GM19452 (cell line): Measurements from ENCODE around the gene MARCHF11.

Experiments used
- ATAC-seq: cut with Tn5 transposase; IDR thresholded peaks from one replicate; pipeline ENCODE4 v1.9.1; 2021; ENCODE audit not compliant: unreplicated experiment

Gene MARCHF11

DNA sequence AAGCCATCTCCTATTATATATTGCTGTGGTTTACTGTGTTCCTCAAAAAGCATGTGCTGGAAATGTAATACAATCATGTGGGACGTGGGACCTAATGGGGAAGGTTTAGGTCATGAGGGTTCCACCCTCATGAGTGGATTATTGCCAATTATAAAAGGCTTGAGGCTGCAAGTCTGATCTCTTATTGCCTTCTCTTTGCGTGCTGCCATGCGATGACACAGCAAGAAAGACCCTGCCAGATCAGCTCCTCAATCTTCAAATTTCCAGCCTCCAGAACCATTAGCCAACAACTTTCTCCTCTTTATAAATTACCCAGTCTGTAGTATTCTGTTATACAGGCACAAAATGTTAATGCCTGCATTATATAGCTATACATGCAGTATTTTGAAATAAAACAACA lies 45.4 kb downstream of the MARCHF11 start:
- ATAC-seq: no peak

DNA sequence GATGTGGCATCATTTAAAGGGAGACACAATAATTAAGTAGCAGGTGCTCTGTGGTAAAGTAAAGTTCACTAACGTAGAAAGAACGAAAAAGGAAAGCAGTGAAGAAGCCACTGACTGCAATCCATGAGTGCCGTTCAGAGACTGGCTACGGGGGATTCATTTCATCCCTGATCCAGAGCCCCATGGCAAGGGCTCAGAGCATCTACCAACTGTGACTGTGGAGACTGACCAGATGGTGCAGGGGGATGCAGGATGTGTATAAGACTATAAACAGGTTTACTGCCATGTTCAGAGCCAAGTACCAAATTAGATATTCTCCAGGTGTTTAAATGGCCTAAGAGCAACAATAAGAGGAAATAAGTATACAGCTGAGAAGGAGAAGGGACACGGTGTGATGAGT lies 47.7 kb downstream of the MARCHF11 start:
- no peak for ATAC-seq

DNA sequence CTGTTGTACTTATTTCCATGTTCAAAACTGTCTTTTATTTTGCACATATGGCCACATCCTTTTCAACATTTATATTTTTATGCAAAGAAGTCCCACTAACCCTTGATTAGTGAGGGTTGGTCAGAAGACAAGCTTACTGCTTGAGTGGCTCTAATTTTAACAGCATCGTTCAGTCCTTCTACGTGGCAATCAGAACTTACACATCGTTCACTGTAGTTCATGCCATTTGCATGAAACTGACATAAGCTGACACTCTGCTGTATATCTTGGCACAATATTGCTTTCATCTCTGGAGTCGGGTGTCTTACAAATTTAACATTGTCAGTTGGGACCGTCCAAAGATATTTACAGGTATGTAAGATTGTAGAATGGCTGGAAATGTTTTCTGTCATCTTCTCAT lies 50.6 kb downstream of the MARCHF11 start:
- ATAC-seq: no peak

DNA sequence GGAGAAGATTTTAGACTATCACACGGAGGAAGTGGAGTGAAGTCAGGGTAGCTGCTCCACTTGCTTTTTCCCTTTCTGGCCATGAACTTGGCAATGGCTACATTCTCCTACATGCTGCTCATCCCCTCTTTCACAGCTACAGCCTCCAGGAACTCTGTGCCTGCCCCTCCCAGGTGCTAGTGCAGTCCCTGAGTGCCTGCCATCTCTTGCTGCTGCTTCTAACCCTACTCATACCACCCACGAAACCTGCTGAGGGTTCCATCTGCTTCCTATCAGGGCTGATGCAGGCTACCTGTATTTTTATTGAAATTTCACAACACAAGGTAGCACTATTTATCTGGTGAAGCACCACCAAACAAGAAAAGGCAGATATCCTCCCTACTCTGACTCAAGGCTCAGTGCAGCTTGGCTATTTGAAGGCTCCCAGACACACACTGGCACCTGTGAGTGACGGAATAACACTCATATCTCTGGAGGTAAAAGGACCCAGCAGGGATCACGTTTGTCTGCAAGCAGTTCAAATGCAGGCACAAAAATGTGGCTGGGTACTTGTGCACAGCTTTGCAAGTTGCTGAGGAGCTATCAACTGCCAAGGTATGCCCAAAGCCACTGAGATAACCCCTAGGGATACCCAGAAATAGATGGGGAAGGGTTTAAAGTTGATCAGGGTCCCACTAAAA lies 51.6 kb downstream of the MARCHF11 start:
- ATAC-seq: no peak

DNA sequence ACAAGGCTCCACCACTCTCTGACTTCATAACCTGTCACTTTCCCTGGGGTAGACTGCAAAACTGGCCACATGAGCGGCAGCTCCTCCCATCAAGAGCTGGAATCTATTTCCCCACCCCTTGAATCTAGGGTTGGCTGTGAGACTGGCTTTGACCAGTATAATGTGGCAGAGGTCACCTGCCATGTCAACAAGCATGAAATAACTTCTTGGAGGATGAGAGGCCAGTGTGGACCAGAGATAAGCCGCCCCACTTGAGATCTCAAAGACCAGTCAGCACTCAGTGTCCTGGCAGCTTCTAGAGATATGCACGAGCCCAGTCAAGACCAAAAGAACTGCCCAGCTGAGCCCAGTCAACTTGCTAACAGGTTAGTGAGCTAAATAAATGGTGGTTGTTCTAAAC lies 59.0 kb downstream of the MARCHF11 start:
- ATAC-seq: no peak

DNA sequence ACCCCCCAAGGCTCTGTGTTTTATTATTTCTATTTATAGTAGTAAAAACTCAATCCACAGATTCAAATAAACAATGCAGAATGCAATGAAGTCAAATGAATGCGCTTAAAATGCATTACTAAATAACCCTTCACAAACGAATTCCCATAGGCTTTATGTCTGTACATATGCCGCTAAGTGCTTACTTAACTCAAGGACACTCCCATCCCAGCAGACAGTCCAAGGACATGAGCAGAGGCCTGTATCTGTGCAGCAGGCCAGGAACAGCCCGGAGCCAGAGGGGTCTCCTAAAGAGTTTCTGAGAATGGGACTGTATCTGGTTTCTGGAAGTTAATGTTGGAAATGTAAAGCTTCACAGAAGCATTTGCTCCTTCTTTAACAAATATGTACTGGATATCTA lies 59.8 kb downstream of the MARCHF11 start:
- ATAC-seq: no peak

DNA sequence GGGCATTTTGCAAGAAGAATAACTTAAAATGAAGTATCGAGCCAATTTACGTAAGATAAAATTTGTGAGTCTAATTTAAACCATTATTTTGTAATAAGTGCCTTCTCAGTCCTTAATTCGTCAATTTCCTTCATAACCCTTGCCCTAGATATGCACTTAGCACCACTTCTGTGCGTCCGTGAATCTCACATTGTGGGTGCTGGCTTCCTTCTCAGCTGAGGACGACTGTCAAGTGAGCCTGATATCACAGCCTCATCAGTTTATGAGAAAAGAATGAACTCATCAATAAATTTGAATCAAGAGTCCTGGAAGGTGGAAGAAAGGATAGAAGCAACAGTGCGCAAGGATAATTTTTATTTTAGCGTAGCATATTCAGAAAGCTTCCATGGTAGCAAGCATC lies 64.5 kb downstream of the MARCHF11 start:
- no peak for ATAC-seq

DNA sequence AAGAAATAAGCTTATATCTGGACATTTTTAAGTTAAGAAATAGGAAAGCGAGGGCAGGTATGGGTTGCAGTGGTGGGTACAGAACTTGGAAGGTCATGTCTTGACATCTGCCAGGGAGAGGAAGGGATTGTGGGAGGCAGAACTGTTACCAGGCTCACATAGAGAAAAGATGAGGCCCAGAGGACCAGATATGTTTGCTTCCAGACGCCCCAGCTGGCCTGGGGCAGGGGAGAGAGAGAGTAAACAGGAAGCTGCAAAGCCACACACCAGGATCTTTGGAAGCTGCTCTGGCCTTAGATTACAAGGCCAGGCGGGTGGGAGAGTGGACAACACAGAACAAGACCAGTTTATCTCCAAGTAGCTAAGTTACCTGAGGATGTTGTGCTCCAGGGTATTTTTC lies 71.2 kb downstream of the MARCHF11 start:
- ATAC-seq: no peak

DNA sequence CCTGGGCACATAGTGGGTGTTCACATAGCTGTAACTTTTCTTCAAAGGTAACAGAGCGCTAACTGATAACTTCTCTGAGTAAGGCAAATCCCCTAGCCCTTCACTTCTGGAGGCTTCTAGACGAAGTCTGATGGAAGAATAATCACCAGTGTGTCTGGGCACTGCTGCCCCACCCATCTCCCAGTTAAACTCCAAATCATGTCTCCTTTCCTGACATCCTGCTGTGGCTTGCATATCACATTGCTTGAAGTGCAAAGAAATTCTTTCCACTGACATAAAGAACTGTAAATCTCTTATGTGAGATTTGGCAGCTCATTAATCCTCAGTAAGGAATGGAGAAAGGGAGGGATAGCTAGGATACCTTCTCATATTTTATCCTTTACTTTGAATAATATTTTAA lies 74.6 kb downstream of the MARCHF11 start:
- ATAC-seq: no peak

DNA sequence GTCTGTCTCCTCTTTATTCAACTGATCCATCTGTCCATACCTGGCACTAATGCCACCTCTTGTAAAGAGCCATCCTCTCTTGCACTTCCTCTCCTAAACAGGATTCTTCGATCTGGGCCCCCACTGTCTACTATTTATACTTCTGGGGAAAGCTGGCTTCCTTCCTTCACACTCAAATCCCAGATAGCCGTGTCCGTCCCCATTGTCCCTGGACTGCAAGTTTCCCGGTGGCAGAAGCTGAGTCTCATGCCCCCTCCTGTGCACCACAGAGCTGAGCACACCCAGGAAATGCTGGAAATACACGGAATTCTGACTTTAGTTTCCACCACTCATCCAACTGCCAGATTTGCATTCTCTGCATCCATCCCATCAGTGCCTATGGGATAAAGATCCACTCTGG lies 84.0 kb downstream of the MARCHF11 start:
- ATAC-seq: no peak

DNA sequence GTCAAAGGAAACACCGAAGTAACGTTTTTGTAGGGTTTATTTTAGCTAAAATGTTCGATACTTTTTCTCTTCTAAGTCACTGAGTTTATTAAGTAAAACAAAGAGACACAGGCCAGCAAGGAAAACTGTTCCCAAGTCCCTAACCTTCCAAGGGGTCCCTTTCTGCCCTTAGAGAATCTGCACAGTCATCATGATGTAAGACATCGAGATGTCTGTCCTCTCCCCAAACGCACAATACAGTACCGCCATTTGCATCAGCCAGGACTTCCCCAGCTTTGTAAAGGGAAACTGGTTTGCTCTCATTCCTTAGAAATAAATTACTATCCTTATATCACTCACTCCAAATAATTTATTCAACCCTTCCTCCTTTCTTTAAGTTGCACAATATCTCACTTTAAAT lies 89.3 kb downstream of the MARCHF11 start:
- no peak for ATAC-seq

DNA sequence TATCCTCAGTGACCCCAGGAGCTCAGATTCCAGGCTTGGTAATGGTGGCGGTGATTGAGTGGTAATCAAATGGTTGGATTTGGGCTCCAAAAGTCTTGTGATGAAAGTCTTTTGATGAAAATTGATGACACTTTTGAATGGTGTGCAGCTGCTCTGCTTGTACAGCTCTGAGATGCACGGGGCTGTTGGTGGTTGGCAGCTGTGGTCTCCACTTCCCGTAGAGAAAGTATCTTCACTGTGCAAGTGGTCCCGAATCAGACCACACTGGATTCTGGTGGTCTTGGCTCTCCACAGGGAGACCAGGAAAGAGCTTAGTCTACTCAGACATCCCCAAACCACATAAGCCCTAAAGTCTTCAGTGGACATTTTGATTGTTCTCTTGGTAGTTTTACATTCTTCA lies 96.6 kb downstream of the MARCHF11 start:
- no peak for ATAC-seq

DNA sequence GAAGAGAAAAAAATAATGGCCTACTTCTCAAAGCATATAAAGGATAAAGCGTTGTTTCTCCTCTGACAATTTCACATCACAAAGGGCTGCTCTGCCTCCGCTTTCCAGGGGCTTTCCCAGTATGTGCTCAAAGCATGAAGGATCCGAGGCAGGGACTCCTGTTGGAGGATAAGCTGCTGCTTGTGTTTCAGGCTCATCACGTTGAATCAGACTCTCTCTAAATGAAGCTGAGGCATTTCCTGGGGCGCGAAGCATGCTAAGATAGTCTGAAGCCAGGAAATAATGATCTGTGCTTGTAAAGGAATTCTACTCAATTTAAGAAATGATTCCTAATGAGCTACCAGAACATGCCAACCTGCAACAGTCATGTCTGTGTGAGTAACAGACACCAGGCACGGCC lies 97.5 kb downstream of the MARCHF11 start:
- ATAC-seq: no peak

DNA sequence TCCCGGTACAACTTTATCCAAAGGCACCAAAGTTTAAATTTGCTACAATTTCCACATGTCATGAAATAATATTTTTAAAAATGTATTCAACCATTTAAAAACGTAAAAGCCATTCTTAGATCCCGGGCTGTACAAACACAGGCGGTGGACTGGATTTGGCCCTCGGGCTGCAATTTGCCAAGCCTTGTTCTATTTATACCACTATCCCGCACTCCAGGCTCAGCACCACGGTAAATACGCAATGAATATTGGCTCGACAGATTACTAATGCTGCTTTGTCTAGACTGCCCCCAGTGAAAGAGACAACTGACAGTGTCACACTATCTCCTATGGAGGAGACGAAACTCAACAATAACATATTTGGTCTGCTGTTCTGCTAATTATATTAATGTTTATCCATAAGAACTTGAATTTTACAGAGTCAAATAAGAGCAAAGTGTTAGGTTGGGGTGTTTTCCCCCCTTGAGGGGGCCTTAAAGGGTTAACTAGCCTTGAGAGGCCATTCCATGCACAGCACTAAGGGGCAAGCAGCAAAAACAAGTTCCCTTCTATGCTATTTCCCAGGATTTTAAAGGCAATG lies 98.1 kb downstream of the MARCHF11 start:
- no peak for ATAC-seq

DNA sequence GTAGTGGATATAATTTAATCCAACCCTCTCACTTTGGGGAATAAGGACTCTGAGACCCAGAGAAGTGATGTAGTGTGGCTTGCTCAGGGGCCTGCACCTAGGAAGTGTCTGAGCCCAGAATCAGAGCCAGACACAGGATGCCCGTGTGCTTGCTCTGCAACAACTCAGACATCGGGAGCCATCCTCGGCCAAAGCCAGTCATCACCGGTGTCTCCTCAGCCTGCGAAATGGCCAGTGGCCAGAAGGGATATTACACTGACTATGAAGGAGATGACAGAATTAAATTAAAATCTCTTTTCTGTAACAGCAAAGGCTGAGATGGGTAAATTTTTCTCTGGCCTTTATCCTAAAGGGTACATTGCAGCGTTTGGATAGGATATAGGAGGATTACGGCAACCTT lies 102.9 kb downstream of the MARCHF11 start:
- no peak for ATAC-seq

DNA sequence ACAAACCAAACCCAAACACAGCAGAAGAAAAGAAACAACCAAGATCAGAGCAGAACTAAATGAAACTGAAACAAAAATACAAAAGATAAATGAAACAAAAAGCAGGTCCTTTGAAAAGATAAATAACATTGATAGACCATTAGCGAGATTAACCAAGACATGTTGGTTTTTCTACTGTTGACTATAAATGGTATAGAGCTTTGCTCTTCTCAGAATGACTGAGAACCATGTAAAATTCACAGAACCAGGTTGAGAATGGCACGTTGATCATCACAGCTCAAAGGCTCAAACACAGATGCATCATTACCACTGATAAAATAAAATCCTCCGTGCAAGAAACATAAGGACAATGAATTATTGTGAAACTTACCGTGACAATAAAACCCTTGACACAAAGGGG lies 105.2 kb downstream of the MARCHF11 start:
- no peak for ATAC-seq

DNA sequence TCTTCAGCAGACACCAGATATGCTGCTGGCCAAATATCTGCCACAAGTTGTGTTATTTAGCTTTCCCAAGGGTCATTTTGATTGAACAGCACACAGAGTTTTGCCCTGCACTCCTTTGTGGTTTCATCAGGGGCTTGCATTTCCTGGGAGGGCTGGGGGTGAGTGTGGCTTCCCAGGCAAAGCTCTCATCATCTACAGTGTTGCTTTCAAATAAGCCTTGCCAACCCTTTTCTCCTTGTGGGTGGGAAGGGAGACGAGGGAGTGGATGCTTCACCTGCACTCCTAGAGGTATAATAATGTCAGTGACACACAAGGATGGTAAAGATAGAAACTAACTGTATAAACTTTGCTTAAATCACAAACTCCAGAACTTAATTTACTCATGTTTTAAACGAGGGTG lies 107.0 kb downstream of the MARCHF11 start:
- no peak for ATAC-seq

DNA sequence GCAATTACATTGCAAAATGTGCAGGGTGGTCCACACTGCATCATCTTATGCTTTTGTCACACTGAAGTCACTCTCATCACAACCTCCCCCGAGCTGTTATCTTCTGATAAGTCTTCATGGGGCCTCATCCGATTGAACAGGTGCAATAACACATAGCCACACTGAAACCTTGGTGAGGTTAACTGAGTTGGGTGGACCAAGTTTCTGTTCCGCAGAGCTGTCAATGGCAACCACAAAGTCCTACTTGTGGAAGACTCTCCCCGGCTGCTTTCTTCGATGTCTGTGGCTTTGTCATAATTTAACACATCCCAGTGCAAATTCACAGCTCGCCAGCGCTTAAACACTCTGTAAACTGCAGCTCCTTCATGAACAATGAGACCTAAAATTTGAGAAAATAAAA lies 112.2 kb downstream of the MARCHF11 start:
- ATAC-seq: no peak

DNA sequence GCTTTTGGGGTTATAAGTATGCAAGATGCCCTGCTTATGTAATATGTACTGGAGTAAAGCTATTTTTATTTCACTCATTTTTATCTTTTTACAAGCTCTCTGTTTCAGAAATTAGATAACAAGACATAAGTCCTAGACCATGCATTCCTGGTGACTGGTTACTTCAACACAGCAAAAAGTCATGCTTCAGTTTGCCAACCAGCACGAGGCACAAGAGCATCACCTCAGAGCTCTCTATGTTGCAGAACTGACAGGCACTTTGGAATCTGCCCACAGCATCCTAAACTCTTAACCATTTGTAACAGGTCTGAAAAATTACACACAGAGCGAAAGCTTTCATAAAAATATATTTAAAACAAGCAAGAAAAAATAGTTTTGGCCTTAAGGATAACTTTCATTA lies 112.8 kb downstream of the MARCHF11 start:
- ATAC-seq: no peak

DNA sequence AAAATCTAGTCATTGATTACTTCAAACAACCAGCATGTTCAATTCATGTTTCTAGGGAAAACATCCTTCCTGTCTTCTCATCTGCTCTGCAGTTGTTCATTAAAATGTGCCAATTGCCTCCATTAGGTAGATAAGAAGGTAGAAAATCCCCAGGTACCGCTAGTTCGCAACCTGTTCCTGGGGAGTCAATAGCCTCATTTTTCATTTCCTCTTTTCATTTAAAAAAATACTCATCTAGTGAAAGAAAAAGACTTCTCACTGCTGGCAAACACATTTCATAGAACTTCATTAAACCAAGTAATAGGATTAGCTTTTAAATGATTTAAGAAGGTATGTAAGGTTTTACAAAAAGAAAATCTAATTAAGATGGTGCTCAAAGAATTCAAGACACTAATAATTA lies 113.3 kb downstream of the MARCHF11 start:
- ATAC-seq: no peak

DNA sequence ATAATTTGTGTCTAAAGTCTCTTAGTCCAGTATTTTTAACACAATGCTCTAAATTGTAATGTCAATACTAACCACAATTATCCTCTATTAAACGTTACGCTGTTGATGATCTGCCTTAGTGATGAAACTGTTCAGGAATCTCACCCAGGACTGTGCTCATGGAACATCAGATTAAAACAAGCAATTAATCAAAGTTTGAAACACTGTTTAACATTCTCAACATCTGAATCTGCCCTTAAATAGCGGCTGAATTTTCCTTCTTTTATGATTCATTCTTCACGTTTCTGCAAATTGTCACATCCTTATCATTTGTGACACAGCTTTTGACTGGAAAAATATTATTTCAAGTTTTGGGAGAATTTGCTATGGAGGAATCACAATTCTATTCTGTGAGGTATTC lies 113.8 kb downstream of the MARCHF11 start:
- no peak for ATAC-seq

DNA sequence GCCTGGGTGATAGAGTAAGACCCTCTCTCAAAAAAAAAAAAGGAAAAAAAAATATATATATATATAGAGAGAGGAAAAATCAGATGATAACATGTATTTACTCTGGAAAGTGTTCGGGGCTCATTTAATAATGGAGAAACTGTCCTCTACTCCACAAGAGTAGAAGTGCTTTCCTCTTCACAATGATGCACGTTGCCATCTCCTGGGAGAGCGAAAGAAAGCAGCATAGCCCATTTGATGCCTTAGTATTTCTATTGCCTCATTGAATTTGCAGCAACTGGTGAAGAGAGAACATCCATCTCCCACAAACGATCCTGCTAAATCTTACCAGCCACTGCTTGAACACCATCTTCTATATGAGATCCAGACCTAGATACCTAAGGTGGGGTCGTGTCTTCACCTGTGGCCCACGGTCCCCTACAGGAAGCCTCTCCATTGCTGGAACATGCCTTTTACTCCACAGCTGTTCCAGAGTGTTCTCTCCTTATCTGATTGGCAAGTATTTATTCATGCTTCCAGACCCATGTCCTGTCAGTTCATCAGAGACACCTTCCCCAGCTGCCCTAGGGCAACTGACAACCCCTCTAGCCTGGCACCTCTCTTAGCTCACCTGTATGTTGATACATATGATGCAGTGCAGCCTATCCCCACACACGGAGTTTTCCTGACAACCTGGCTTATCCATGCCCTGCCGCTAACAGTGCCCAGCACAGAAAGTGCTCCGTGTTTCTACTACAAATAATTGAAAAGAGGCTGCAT lies 115.3 kb downstream of the MARCHF11 start:
- no peak for ATAC-seq

DNA sequence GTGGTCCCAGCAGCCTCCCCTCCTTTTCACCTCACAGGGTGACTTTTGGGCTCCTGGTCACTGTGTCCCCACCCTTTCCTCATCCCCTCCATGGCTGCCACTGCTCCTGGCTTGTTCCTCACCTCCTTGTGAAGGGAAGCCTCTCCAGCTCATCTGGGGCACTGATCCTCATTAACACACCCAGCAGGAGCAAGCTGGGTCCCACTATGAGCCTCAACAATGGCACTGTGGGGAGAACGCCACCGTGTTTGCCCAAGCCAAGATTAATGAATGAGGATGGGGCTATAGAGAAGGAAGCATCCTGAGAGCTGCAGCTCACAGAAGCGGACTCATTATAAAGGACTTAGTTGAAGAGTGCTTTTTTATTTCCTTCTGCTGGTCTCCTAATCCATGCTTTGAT lies 118.4 kb downstream of the MARCHF11 start:
- ATAC-seq: no peak
